B cell (primary cell): ENCODE measurements around the gene ARHGEF37. TPM values are rescaled to one million over a fixed set of nuclear protein-coding genes. Genes with fewer than 3 reads are reported as not detected.

Experiments
- ATAC-seq: fragments of 200-7000 bp; cut with Tn5 transposase; one replicate; pipeline ENCODE4 v1.10.0; 2021; ENCODE audit warnings: low read depth, mild to moderate bottlenecking, moderate number of reproducible peaks, moderate library complexity
- CTCF ChIA-PET: fragments of 350-600 bp; sonication (Branson Sonifier 250); formaldehyde crosslinking; loops from one replicate; lab custom pipeline; 2021; ENCODE audit warnings: antibody characterized with exemption, inconsistent platforms; lab: Charles Lee
- POLR2A ChIA-PET: fragments of 350-600 bp; sonication (Branson Sonifier 250); formaldehyde crosslinking; loops from one replicate; lab custom pipeline; 2021; ENCODE audit warnings: antibody characterized with exemption; lab: Charles Lee
- DNase-seq: peaks from one replicate; pipeline ENCODE4 v3.0.0; 2013
- H2AFZ ChIP-seq: 2 replicates; pipeline ENCODE4 v1.6.1; 2012; ENCODE audit warnings: mild to moderate bottlenecking, low read depth, low read length; ENCODE audit not compliant: insufficient read depth, poor library complexity, severe bottlenecking
- H3K27ac ChIP-seq, 2 donors: 1 replicate in 1 of 2; 2 replicates in 1 of 2; pipeline ENCODE4 v1.5.1; 2012 to 2013; ENCODE audit warnings: low read length in 2 of 2, mild to moderate bottlenecking in 2 of 2, moderate library complexity in 1 of 2
- H3K27me3 ChIP-seq, 4 experiments: fragments of 200-600 bp in 1 of 4; sonication (generic) in 1 of 4; replicated peaks in 1 of 4; 1 replicate in 2 of 4; 2 replicates in 2 of 4; pipeline versions ENCODE4 v1.6.1 to v1.7.0; 2013 to 2016; ENCODE audit warnings: low read length in 3 of 4, mild to moderate bottlenecking in 2 of 4, mixed read lengths in 1 of 4, moderate library complexity in 1 of 4; ENCODE audit not compliant: insufficient read depth in 4 of 4, control insufficient read depth in 3 of 4; ENCODE audit errors: control extremely low read depth in 1 of 4
- H3K36me3 ChIP-seq, 2 experiments: replicated peaks in 1 of 2; 1 replicate in 1 of 2; 2 replicates in 1 of 2; pipeline versions ENCODE4 v1.6.1 to v1.7.1; 2013; ENCODE audit warnings: low read length in 1 of 2; ENCODE audit not compliant: insufficient read depth in 2 of 2, control insufficient read depth in 1 of 2; ENCODE audit errors: control extremely low read depth in 1 of 2, extremely low read depth in 1 of 2
- H3K4me1 ChIP-seq, 2 donors: fragments of 200-600 bp in 1 of 2; sonication (generic) in 1 of 2; 1 replicate in 1 of 2; 2 replicates in 1 of 2; pipeline versions ENCODE4 v1.5.1 to v1.6.1; 2013 to 2017; ENCODE audit warnings: low read length in 2 of 2; ENCODE audit not compliant: control insufficient read depth in 2 of 2, insufficient read depth in 2 of 2
- H3K4me2 ChIP-seq: replicated peaks from 2 replicates; pipeline ENCODE3; 2012; ENCODE audit warnings: mild to moderate bottlenecking, low read depth, low read length; ENCODE audit not compliant: poor library complexity, severe bottlenecking
- H3K4me3 ChIP-seq, 5 experiments: fragments of 200-600 bp in 1 of 5; sonication (generic) in 1 of 5; 1 replicate in 3 of 5; 2 replicates in 2 of 5; pipeline versions ENCODE4 v1.5.1 to v1.7.0; 2011 to 2016; ENCODE audit warnings: low read length in 4 of 5, mild to moderate bottlenecking in 4 of 5, low read depth in 2 of 5, control low read depth in 1 of 5, moderate library complexity in 1 of 5; ENCODE audit not compliant: insufficient read depth in 1 of 5; ENCODE audit errors: control extremely low read depth in 1 of 5, extremely low read depth in 1 of 5
- H3K79me2 ChIP-seq: fragments of 200-600 bp; sonication (generic); one replicate; pipeline ENCODE4 v1.6.0; 2016; ENCODE audit warnings: low read length; ENCODE audit not compliant: control insufficient read depth, insufficient read depth
- H3K9ac ChIP-seq: fragments of 200-600 bp; sonication (generic); 2 replicates; pipeline ENCODE4 v1.6.1; 2017; ENCODE audit warnings: mild to moderate bottlenecking, low read length, moderate library complexity
- H3K9me3 ChIP-seq, 3 donors: one replicate each; pipeline versions ENCODE4 v1.6.1 to v1.7.1; 2013; ENCODE audit warnings: low read length in 2 of 3; ENCODE audit not compliant: control insufficient read depth in 2 of 3, insufficient read depth in 1 of 3; ENCODE audit errors: control extremely low read depth in 1 of 3
- H4K20me1 ChIP-seq: 2 replicates; pipeline ENCODE4 v1.6.0; 2012; ENCODE audit warnings: mild to moderate bottlenecking, low read length; ENCODE audit not compliant: insufficient read depth, control insufficient read depth, poor library complexity, severe bottlenecking
- H3K27ac Mint-ChIP-seq: one replicate; pipeline ENCODE4 v1.8.0; 2021; ENCODE audit warnings: mixed read lengths
- H3K27me3 Mint-ChIP-seq: one replicate; pipeline ENCODE4 v1.8.0; 2021; ENCODE audit warnings: mixed read lengths
- H3K4me1 Mint-ChIP-seq: one replicate; pipeline ENCODE4 v1.8.0; 2021; ENCODE audit warnings: mixed read lengths
- H3K4me3 Mint-ChIP-seq: one replicate; pipeline ENCODE4 v1.8.0; 2021; ENCODE audit warnings: mixed read lengths
- H3K9me3 Mint-ChIP-seq: one replicate; pipeline ENCODE4 v1.8.0; 2022; ENCODE audit warnings: mixed read lengths; ENCODE audit not compliant: insufficient read depth
- EZH2 ChIP-seq: IDR thresholded peaks from 2 replicates; pipeline ENCODE4 v1.6.1; 2012; ENCODE audit warnings: borderline replicate concordance, low read depth, mild to moderate bottlenecking, moderate library complexity, low read length; ENCODE audit not compliant: insufficient read depth, poor library complexity, severe bottlenecking
- WGBS: methylation state at CpG from one replicate; pipeline ENCODE4 v1.1.5; 2013; ENCODE audit warnings: missing lambda C conversion rate; ENCODE audit not compliant: insufficient coverage; 5-methylcytosine and 5-hydroxymethylcytosine counted together
- intact Hi-C: fragments of 100-400 bp; cut with micrococcal nuclease; formaldehyde crosslinking; loops from one replicate; pipeline ENCODE4 v1.10.0; 2022
- polyA plus RNA-seq: library from polyadenylated mRNA; depleted of rRNA; stranded (reverse); fragments of >200 nt; gene quantifications from 2 replicates; pipeline ENCODE4 v1.2.3, GENCODE V29; 2012
- total RNA-seq, 2 donors: library from RNA; stranded (reverse); fragments of 120-200 nt in 1 of 2; gene quantifications; 1 replicate in 1 of 2; 2 replicates in 1 of 2; pipeline versions ENCODE4 v1.2.3 to v1.2.4, GENCODE V29; 2013 to 2022
- TF ChIP-seq, protein P1 (sequence below): fragments of 200-600 bp; IDR thresholded peaks from one replicate; pipeline ENCODE4 v1.8.0; 2022; ENCODE audit warnings: antibody characterized with exemption, mild to moderate bottlenecking

The ARHGEF37 gene
- total and polyA plus RNA-seq, 2 donors (not counting 1 experiment from before 2014, with no cell fraction given) = 0.06 to 1.7 TPM

DNA sequence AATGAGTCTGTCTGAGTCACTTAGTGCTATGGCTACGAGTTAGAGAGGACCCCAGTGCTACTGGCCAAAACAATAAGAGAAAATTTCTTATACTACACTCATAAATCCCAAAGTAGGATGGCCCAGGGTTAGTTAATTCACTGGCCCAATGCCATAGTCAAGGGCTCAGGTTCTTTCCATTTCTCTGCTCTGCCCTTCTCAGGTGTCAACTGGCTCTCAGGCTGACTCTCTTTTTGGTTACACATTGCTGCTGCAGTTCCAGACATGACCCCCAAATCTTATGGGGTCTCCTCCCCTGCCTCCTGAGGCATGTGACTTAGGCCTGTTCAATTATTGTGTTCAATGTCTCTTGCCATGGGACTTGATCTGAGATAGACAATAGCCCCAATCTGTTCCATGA, 70.4 kb downstream of the ARHGEF37 start:
- Histone ChIP-seq H3K9me3 (peaks cover 0 to 5% (median 2%) of the 10 kb centered on the region in 3 donors), H3K9ac (no peak overlapping the region), H3K27me3 (no peaks in the 10 kb centered on the region), H4K20me1 (no peaks in the 10 kb centered on the region), H3K4me3 (no peak overlapping the region), H3K4me2 (no peak overlapping the region), H3K36me3 (no peaks in the 10 kb centered on the region), H3K79me2 (no peaks in the 10 kb centered on the region), H2AFZ (no peak overlapping the region), H3K27ac (no peak overlapping the region), H3K4me1 (no peaks in the 10 kb centered on the region)
- no peak for ATAC-seq
- TF ChIP-seq, protein P1, sequence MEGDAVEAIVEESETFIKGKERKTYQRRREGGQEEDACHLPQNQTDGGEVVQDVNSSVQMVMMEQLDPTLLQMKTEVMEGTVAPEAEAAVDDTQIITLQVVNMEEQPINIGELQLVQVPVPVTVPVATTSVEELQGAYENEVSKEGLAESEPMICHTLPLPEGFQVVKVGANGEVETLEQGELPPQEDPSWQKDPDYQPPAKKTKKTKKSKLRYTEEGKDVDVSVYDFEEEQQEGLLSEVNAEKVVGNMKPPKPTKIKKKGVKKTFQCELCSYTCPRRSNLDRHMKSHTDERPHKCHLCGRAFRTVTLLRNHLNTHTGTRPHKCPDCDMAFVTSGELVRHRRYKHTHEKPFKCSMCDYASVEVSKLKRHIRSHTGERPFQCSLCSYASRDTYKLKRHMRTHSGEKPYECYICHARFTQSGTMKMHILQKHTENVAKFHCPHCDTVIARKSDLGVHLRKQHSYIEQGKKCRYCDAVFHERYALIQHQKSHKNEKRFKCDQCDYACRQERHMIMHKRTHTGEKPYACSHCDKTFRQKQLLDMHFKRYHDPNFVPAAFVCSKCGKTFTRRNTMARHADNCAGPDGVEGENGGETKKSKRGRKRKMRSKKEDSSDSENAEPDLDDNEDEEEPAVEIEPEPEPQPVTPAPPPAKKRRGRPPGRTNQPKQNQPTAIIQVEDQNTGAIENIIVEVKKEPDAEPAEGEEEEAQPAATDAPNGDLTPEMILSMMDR = no peak
- no peak for TF ChIP-seq EZH2
- H3K9me3 Mint-ChIP-seq = peaks cover 3% of the 10 kb centered on the region
- no CpG with 5 or more reads among the region's 1 CpG for WGBS
- POLR2A ChIA-PET = no interaction called here
- no peak for DNase-seq
- CTCF ChIA-PET = interaction anchor here (0.7 to 1.0 kb wide), 2 partner anchors 9 to 176 kb away, joined by 3 read pairs; no protein-coding TSS in a partner anchor
- intact Hi-C loops = no loop called here
- H3K27ac Mint-ChIP-seq = no peak overlapping the region
- no peaks in the 10 kb centered on the region for H3K4me1 Mint-ChIP-seq
- H3K4me3 Mint-ChIP-seq = no peak overlapping the region
- H3K27me3 Mint-ChIP-seq = peaks cover 3% of the 10 kb centered on the region

DNA sequence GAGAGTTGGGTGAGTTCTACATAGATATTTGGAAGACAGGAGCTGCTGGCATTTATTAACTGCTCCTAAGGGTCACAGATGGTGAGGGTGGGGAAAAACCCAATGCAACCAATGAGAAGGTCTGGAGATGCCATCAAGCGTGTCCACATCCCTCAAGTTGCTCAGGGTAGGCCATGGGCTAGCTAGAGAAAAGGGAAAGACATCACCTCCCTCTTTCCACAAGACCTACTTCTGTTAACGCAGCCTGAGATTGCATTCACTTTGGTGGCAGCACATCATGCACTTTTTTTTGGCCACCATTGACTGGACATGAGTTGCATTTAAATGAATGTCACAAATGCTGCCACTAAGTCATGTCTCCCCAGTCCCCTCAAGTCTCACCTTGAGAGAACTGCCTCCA, 71.4 kb downstream of the ARHGEF37 start:
- Mint-ChIP-seq H3K27ac (no peak overlapping the region), H3K4me1 (no peaks in the 10 kb centered on the region)
- POLR2A ChIA-PET = no interaction called here

More for the DNA sequence above, 71.4 kb downstream of the ARHGEF37 start:
- H3K9ac ChIP-seq = no peak overlapping the region
- H3K9me3 ChIP-seq = peaks cover 0 to 12% (median 9%) of the 10 kb centered on the region in 3 donors
- no peaks in the 10 kb centered on the region for H3K4me1 ChIP-seq
- no peak overlapping the region for H2AFZ ChIP-seq
- DNase-seq (no peak), ATAC-seq (no peak)
- Mint-ChIP-seq H3K4me3 (no peak overlapping the region), H3K27me3 (peaks cover 12% of the 10 kb centered on the region), H3K9me3 (peaks cover 6% of the 10 kb centered on the region)
- CTCF ChIA-PET = interaction anchor here (0.7 to 1.2 kb wide), 4 partner anchors 8 to 200 kb away, joined by 3 to 4 read pairs (median 4); no protein-coding TSS in a partner anchor
- no peak overlapping the region for H3K4me3 ChIP-seq
- H4K20me1 ChIP-seq = no peaks in the 10 kb centered on the region
- H3K27me3 ChIP-seq = peaks cover 0 to 3% (median 0%) of the 10 kb centered on the region in 4 experiments
- no peak overlapping the region for H3K27ac ChIP-seq
- H3K4me2 ChIP-seq = no peak overlapping the region
- intact Hi-C loops = no loop called here
- no peaks in the 10 kb centered on the region for H3K36me3 ChIP-seq
- TF ChIP-seq EZH2 = no peak
- TF ChIP-seq, protein P1 = no peak
- 100% methylated on average over 2 of the region's 2 CpGs for WGBS
- no peaks in the 10 kb centered on the region for H3K79me2 ChIP-seq
